Skin of body (tissue), 2 donors: ENCODE results near the gene IRAK2. TPM values are rescaled to one million over a fixed set of nuclear protein-coding genes. Genes with fewer than 3 reads are reported as not detected.
A peak's percentile ranks its signal among the peaks of the same experiment; 100 is the strongest.

Experiments
- DNase-seq: peaks from one replicate; lab custom pipeline; 2025; lab: John Stamatoyannopoulos, UW
- total RNA-seq: library from RNA; depleted of rRNA; stranded (reverse); fragments of >200 nt; gene quantifications from one replicate; pipeline ENCODE4 v1.2.3, GENCODE V29; 2014

Gene IRAK2
- total RNA-seq, 1 donor from 2014 or later: 3.8 TPM

DNA sequence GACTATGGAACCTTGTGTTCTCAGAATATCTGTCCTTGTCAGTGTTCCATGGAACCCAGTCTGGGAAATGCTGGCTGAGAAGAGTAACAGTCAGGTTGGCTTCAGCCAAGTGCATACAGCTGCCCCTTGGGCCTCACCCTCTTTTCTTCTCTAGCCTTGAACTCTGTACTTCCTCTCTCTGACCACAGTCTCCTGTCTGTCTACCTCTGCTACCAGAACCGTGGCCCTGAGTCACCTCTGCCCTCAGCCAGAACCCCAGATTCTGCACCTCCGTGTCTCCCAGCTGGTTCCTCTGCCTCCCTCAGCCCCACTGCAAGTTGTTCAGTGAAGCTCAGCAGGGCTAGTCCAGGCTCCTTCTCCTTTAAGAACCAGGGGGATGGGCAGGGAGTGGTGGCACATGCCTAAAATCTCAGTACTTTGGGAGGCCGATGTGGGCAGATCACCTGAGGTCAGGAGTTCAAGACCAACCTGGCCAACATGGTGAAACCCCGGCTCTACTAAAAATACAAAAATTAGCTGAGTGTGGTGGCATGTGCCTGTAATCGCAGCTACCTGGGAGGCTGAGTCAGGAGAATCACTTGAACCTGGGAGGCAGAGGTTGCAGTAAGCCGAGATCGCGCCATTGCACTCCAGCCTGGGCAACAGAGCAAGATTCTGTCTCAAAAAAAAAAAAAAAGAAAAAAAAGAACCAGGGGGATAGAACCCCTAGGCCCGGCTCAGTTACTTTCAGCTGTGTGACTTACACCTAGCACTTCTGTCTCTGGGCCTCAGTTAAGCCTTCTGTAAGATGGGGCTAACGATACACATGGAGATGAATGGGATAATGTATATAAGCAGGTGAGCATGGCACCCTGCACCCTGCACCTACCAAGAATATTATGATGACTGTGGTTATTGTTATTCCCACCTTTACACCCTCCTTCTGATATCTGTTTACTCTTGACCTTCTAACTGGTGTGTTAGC is 59.2 kb downstream of the IRAK2 start:
- DNase-seq: no peak

DNA sequence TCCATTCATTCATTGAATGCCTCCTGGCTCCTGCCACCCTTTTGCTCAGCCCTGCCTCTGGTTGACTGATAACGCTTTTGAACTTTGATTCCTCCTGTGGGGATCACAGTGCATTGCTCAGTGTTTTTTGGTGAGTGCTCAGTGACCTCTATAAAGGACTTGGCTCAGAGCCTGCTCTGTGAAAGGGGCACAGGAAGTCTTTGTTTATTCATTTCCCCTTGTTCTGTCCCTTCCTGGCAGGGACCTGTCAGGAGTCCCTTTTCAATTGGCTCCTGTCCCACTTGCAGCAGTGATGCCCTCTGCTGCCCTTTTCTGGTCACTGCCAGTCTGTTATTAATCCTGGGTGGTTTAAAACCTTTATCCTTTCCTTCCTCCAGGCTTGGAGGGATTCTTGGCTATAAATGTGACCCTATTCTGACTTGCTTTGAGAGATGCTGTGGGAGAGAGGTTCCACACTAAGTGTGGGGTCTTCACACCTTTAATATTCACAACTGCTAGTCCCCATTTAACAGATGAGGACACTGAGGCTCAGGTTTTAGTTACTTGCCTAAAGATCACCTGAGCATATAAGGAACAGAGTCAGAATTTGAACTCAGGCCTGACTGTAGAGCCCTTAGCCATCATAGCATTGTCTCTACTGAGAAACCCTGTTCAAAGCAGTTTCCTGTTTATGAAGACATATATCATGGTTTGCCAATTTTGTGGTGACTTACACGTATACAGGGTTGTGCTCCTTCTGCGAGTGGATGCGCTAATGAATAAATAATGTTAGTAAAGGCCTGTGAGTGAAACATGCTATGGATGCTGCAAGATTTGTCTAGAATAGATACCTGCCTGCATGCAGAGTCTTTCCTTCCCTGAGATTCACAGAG is 60.3 kb downstream of the IRAK2 start:
- DNase-seq: peak; percentile 33

GRCh38 chr3:10226293-10226692 is 61.6 kb downstream of the IRAK2 start:
- DNase-seq: no peak

- no peak for DNase-seq
Measured at GRCh38 chr3:10228248-10228950, 63.7 kb downstream of the IRAK2 start.

- no peak for DNase-seq
Measured at GRCh38 chr3:10229576-10229975, 64.9 kb downstream of the IRAK2 start.

GRCh38 chr3:10232137-10232536 is 67.4 kb downstream of the IRAK2 start:
- no peak for DNase-seq

DNA sequence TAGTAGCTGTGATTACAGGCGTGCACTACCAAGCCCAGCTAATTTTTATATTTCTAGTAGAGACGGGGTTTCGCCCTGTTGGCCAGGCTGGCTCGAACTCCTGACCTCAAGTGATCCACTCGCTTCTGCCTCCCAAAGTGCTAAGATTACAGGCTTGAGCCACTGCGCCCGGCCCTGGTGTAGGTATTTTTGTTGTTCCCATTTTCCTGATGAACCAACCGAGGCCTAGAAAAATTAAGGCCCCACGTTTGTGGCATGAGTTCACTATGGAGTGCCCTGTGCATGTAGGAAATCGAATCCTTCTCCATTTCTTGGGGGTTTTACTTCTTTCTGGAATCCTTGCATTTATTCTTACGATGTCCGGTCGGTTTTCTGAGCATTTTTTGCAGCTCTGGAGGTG is 69.3 kb downstream of the IRAK2 start:
- DNase-seq: no peak

DNA sequence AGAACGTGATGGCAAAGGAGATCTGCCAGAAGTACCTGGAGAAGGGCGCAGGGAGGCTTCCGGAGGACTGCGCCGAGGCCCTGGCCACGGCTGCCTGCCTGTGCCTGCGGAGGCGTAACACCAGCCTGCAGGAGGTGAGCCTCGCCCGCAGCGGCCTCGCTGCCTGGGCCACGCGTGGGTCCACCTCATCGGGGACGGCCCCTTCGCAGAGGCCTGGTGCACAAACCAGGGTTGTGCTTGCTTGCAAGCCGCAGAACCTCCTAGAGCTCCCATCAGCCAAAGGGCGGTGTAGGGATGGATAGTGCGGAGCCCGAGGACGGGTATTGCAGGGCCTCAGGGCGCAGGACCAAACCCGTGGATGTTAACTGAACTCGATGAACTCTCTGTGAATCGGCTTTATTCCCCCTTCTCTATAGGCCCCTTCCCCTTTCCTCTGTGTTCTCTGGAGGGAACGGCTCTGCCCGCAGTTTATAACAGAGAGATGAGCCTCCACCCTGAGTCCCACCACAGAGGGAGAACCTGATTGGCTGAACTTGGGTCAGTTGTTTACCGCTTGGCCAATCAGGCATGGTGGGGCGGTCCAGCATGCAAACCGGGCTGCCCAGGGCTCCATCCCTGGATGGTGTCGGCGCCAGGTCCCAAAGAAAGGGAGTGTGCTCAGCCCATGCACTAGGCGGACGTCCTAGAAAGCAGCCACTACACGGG is 70.0 kb downstream of the IRAK2 start:
- no peak for DNase-seq

DNA sequence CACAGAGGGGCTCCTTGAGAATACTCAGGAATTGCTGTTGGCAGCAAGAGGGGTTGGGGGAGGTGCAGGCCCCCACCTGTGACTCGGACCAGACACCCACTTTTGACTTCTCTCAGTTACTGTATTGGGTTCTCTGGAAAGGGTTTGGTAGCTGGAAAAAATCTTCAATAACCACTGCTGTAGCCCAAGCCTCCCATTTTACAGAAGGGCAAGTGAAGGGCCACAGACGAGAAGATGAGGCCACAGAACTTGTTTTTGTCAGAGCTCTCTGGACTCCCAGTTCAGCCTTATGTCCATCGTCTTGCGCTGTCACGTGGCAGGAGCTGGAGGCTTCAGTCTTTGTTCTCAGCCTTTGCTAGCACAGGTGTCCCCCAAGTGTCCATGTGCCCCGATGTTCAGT is 70.8 kb downstream of the IRAK2 start:
- no peak for DNase-seq

- DNase-seq: no peak
Measured at GRCh38 chr3:10238345-10239183, 73.8 kb downstream of the IRAK2 start.

- DNase-seq: no peak
Measured at GRCh38 chr3:10240799-10241198, 76.1 kb downstream of the IRAK2 start.

- DNase-seq: peak; percentile 50
Measured at GRCh38 chr3:10242182-10243065, 77.7 kb downstream of the IRAK2 start.

DNA sequence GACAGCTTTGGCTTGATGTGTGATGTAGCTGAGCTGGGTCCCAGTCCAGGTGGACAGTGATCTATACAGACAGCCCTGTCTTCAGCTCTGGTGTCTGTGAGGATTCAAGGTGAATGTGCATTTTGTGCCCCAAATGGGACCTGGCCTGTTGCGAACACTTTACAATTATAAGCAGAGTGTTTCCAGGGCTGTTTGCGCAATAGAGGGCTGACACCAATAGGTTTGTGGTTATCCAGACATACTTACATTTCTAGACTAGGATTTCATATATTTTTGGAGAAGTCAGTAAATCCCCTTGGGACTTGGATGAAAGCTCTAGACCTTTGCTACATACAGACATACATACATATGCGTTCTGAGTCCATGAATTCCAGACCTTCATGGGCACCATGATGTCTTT is 79.3 kb downstream of the IRAK2 start:
- DNase-seq: no peak

DNA sequence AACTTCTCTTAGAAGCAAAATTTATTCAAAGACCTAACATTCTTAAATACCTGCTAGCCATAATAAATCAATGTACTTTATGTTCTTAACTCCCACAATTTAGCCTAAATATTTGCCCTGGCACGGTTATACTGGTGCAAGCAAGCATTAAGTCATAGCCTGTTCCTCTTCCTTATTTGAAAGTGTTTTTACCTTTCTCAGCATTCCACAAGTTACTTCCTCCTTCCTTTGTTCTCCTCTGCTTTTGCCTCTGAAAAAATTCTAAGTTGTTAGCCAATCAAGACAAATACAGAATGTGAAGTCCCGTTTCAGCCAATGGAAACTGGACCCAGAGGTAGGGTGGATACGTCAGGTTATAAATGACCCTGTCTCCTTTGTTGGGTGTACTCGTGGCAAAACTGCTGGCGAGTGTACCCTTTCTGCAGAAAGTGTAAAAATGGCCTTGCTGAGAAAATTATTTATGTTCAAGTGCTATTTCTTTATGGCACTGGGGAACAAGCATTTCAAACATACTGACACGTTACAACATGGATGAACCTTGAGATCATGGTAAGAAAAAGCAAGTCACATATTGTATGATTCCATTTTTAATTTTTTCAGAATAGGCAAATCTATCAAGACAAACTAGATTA is 80.5 kb downstream of the IRAK2 start:
- no peak for DNase-seq

GRCh38 chr3:10247679-10248183 is 83.0 kb downstream of the IRAK2 start:
- DNase-seq: no peak

- peak; percentile 87 for DNase-seq
Measured at GRCh38 chr3:10248184-10248983, 83.7 kb downstream of the IRAK2 start, which contains the start of gene TATDN2. TATDN2 (plus strand) TSS chr3:10248459; CDS start chr3:10249201, 742 bp downstream.

DNA sequence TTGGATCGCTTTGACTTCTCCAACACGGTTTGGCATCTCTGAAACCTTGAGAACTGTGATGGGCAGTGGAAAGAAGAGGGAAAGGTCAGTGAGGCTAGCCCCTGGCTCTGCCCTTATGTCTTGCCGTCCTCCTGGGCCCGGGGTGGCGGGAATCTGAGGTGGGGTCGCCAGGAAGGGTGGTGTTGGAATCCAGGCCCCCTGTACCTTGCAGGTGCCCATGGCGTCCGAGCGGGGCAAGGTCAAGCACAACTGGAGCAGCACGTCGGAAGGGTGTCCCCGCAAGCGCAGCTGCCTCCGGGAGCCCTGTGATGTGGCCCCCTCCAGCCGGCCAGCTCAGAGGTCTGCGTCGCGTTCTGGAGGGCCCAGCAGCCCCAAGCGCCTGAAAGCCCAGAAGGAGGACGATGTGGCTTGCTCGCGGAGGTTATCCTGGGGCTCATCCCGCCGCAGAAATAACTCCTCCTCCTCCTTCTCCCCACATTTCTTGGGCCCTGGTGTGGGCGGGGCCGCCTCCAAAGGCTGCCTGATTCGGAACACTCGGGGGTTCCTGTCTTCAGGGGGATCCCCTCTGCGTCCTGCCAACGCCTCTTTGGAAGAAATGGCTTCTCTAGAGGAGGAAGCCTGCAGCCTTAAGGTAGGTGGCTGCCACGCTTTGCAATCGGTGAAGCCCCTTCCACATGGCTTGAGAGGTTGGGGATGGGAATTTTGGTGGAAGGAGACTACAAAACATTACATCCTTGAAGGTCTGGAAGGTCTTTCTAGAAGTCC is 84.4 kb downstream of the IRAK2 start:
- no peak for DNase-seq
